Activated CD4-positive, alpha-beta T cell treated with anti-CD3 and anti-CD28 coated beads, Interleukin-2, amount 10 ng/mL, durations not matched to agents 24 days and 14 days (primary cell): ENCODE results near the gene ADCYAP1R1. TPM values are rescaled to one million over a fixed set of nuclear protein-coding genes. Genes with fewer than 3 reads are reported as not detected.

Experiments
- DNase-seq: peaks from one replicate; pipeline ENCODE4 v3.0.0; 2022
- H3K27ac Mint-ChIP-seq: one replicate; pipeline ENCODE4 v1.8.0; 2022; ENCODE audit warnings: mild to moderate bottlenecking, mixed read lengths
- H3K27me3 Mint-ChIP-seq: one replicate; pipeline ENCODE4 v1.8.0; 2022; ENCODE audit warnings: mixed read lengths
- H3K36me3 Mint-ChIP-seq: one replicate; pipeline ENCODE4 v1.8.0; 2022; ENCODE audit warnings: low read depth, mild to moderate bottlenecking, mixed read lengths
- H3K4me1 Mint-ChIP-seq: one replicate; pipeline ENCODE4 v1.8.0; 2021; ENCODE audit warnings: mixed read lengths
- H3K4me3 Mint-ChIP-seq: one replicate; pipeline ENCODE4 v1.8.0; 2022; ENCODE audit warnings: mild to moderate bottlenecking, moderate library complexity, mixed read lengths
- H3K9me3 Mint-ChIP-seq: one replicate; pipeline ENCODE4 v1.8.0; 2021; ENCODE audit warnings: mixed read lengths
- intact Hi-C: fragments of 100-400 bp; cut with micrococcal nuclease; formaldehyde crosslinking; loops from one replicate; pipeline ENCODE4 v1.15.1; 2023
- total RNA-seq: library from RNA; stranded (reverse); gene quantifications from 2 replicates; pipeline ENCODE4 v1.2.3, GENCODE V29; 2022

Gene ADCYAP1R1
- total RNA-seq, 1 donor from 2014 or later = not detected

GRCh38 chr7:31095286-31096197 lies 43.4 kb downstream of the ADCYAP1R1 start:
- Mint-ChIP-seq H3K36me3 (no peaks in the 10 kb centered on the region), H3K4me1 (no peaks in the 10 kb centered on the region), H3K27me3 (peaks cover 7% of the 10 kb centered on the region), H3K27ac (no peak overlapping the region), H3K9me3 (no peaks in the 10 kb centered on the region), H3K4me3 (no peak overlapping the region)
- intact Hi-C loops = no loop called here
- DNase-seq = no peak

- DNase-seq = no peak
- peaks cover 3% of the 10 kb centered on the region for H3K27me3 Mint-ChIP-seq
- no peak overlapping the region for H3K27ac Mint-ChIP-seq
- intact Hi-C loops = no loop called here
- no peaks in the 10 kb centered on the region for H3K9me3 Mint-ChIP-seq
- no peaks in the 10 kb centered on the region for H3K36me3 Mint-ChIP-seq
- no peak overlapping the region for H3K4me3 Mint-ChIP-seq
- H3K4me1 Mint-ChIP-seq = no peaks in the 10 kb centered on the region
These were observed 44.2 kb downstream of the ADCYAP1R1 start for GRCh38 chr7:31096198-31096876.

- Mint-ChIP-seq H3K27ac (no peak overlapping the region), H3K4me3 (no peak overlapping the region), H3K27me3 (peaks cover 2% of the 10 kb centered on the region), H3K4me1 (no peaks in the 10 kb centered on the region), H3K9me3 (no peaks in the 10 kb centered on the region), H3K36me3 (no peaks in the 10 kb centered on the region)
- intact Hi-C loops = no loop called here
- no peak for DNase-seq
These were observed 44.8 kb downstream of the ADCYAP1R1 start for GRCh38 chr7:31096877-31097258.

- no peak overlapping the region for H3K4me3 Mint-ChIP-seq
- no peak for DNase-seq
- H3K36me3 Mint-ChIP-seq = no peaks in the 10 kb centered on the region
- H3K27me3 Mint-ChIP-seq = no peaks in the 10 kb centered on the region
- intact Hi-C loops = no loop called here
- no peaks in the 10 kb centered on the region for H3K9me3 Mint-ChIP-seq
- H3K4me1 Mint-ChIP-seq = no peaks in the 10 kb centered on the region
- H3K27ac Mint-ChIP-seq = no peak overlapping the region
These were observed 46.7 kb downstream of the ADCYAP1R1 start for GRCh38 chr7:31098642-31099360.

GRCh38 chr7:31099451-31100444 lies 47.6 kb downstream of the ADCYAP1R1 start:
- no peaks in the 10 kb centered on the region for H3K4me1 Mint-ChIP-seq
- intact Hi-C loops = no loop called here
- no peaks in the 10 kb centered on the region for H3K27me3 Mint-ChIP-seq
- DNase-seq = no peak
- H3K4me3 Mint-ChIP-seq = no peak overlapping the region
- no peaks in the 10 kb centered on the region for H3K9me3 Mint-ChIP-seq
- no peaks in the 10 kb centered on the region for H3K36me3 Mint-ChIP-seq
- no peak overlapping the region for H3K27ac Mint-ChIP-seq

GRCh38 chr7:31100445-31100844 lies 48.3 kb downstream of the ADCYAP1R1 start:
- H3K9me3 Mint-ChIP-seq = no peaks in the 10 kb centered on the region
- no peaks in the 10 kb centered on the region for H3K4me1 Mint-ChIP-seq
- H3K36me3 Mint-ChIP-seq = no peaks in the 10 kb centered on the region
- H3K27me3 Mint-ChIP-seq = no peaks in the 10 kb centered on the region
- no peak overlapping the region for H3K27ac Mint-ChIP-seq
- no peak for DNase-seq
- H3K4me3 Mint-ChIP-seq = no peak overlapping the region
- intact Hi-C loops = no loop called here

- H3K4me3 Mint-ChIP-seq = no peak overlapping the region
- no peaks in the 10 kb centered on the region for H3K36me3 Mint-ChIP-seq
- intact Hi-C loops = no loop called here
- H3K27me3 Mint-ChIP-seq = no peaks in the 10 kb centered on the region
- no peak overlapping the region for H3K27ac Mint-ChIP-seq
- DNase-seq = no peak
- no peaks in the 10 kb centered on the region for H3K9me3 Mint-ChIP-seq
- no peaks in the 10 kb centered on the region for H3K4me1 Mint-ChIP-seq
These were observed 48.8 kb downstream of the ADCYAP1R1 start for GRCh38 chr7:31100871-31101270.

- DNase-seq = no peak
- no peaks in the 10 kb centered on the region for H3K36me3 Mint-ChIP-seq
- intact Hi-C loops = no loop called here
- H3K27ac Mint-ChIP-seq = no peak overlapping the region
- H3K9me3 Mint-ChIP-seq = no peaks in the 10 kb centered on the region
- no peak overlapping the region for H3K4me3 Mint-ChIP-seq
- no peaks in the 10 kb centered on the region for H3K4me1 Mint-ChIP-seq
- H3K27me3 Mint-ChIP-seq = no peaks in the 10 kb centered on the region
These were observed 49.4 kb downstream of the ADCYAP1R1 start for GRCh38 chr7:31101544-31101943.

GRCh38 chr7:31102151-31102972 lies 50.3 kb downstream of the ADCYAP1R1 start:
- no peak overlapping the region for H3K4me3 Mint-ChIP-seq
- H3K4me1 Mint-ChIP-seq = no peaks in the 10 kb centered on the region
- intact Hi-C loops = no loop called here
- H3K9me3 Mint-ChIP-seq = no peaks in the 10 kb centered on the region
- no peaks in the 10 kb centered on the region for H3K36me3 Mint-ChIP-seq
- DNase-seq = no peak
- H3K27ac Mint-ChIP-seq = no peak overlapping the region
- H3K27me3 Mint-ChIP-seq = no peaks in the 10 kb centered on the region

GRCh38 chr7:31102973-31103850 lies 51.1 kb downstream of the ADCYAP1R1 start:
- no peak overlapping the region for H3K27ac Mint-ChIP-seq
- intact Hi-C loops = no loop called here
- H3K36me3 Mint-ChIP-seq = no peaks in the 10 kb centered on the region
- H3K27me3 Mint-ChIP-seq = no peaks in the 10 kb centered on the region
- no peaks in the 10 kb centered on the region for H3K4me1 Mint-ChIP-seq
- DNase-seq = no peak
- H3K4me3 Mint-ChIP-seq = no peak overlapping the region
- H3K9me3 Mint-ChIP-seq = no peaks in the 10 kb centered on the region

- Mint-ChIP-seq H3K4me3 (no peak overlapping the region), H3K4me1 (no peaks in the 10 kb centered on the region), H3K9me3 (no peaks in the 10 kb centered on the region), H3K27me3 (no peaks in the 10 kb centered on the region), H3K27ac (no peak overlapping the region), H3K36me3 (no peaks in the 10 kb centered on the region)
- intact Hi-C loops = no loop called here
- no peak for DNase-seq
These were observed 52.5 kb downstream of the ADCYAP1R1 start for GRCh38 chr7:31104361-31105255.
